ENCODE measurements around the gene OR10D3. TPM values are rescaled to one million over a fixed set of nuclear protein-coding genes. Genes with fewer than 3 reads are reported as not detected.
"Not testable (repeated sequence)": the region's sequence is repeated elsewhere in the genome, so short reads cannot be mapped to it uniquely, and the experiment has no call there.

Gene OR10D3
- total RNA-seq, 1 experiment from 2014 or later, result not detected

GRCh38 chr11:124222407-124222806, 39.3 kb downstream of the OR10D3 start (continued):
- TF ChIP-seq REST (IDR thresholded peaks at IDR 0.05; ENCODE audit: low read depth), result no peak

- H3K4me1 ChIP-seq (ENCODE audit: control insufficient read depth in 1 of 2, insufficient read depth in 2 of 2, low read length in 2 of 2); DNase-seq (ENCODE audit: low read depth, low spot score); intact Hi-C loops (cut with micrococcal nuclease); BruUV-seq (replicated peaks); H3K9me3 ChIP-seq (ENCODE audit: control insufficient read depth in 1 of 2, insufficient read depth in 1 of 2, low read depth in 1 of 2, low read length in 2 of 2); POLR2A ChIA-PET; H3K36me3 ChIP-seq (ENCODE audit: control insufficient read depth in 1 of 2, insufficient read depth in 2 of 2, low read length in 2 of 2); H3K9me2 ChIP-seq (ENCODE audit: insufficient read depth); H2AFZ ChIP-seq (ENCODE audit: low read depth, low read length, poor library complexity, severe bottlenecking); H3K79me2 ChIP-seq (ENCODE audit: insufficient read depth, low read length); H3K4me2 ChIP-seq (ENCODE audit: low read length); RAD21 ChIA-PET (ENCODE audit: low non-redundant PET in 1 of 2, low total read pairs in 2 of 2, uncharacterized antibody in 2 of 2, unreplicated experiment in 2 of 2); H4K20me1 ChIP-seq (ENCODE audit: insufficient read depth); H3K27ac ChIP-seq (ENCODE audit: low read depth, low read length); H3K4me3 ChIP-seq (replicated peaks in 1 of 2; ENCODE audit: low read depth in 1 of 2, low read length in 2 of 2); H3K9ac ChIP-seq (ENCODE audit: low read length); CTCF ChIA-PET; ATAC-seq: not testable (repeated sequence)
- peaks cover 27% of the 10 kb centered on the region for H3K27me3 ChIP-seq (ENCODE audit: insufficient read depth, low read length)
These were observed 41.7 kb downstream of the OR10D3 start for GRCh38 chr11:124224618-124225423.

GRCh38 chr11:124225471-124225870, 42.3 kb downstream of the OR10D3 start:
- no peak overlapping the region for H3K27ac ChIP-seq (ENCODE audit: low read depth, low read length)
- no peaks in the 10 kb centered on the region for H3K4me1 ChIP-seq (ENCODE audit: control insufficient read depth in 1 of 2, insufficient read depth in 2 of 2, low read length in 2 of 2)
- DNase-seq (ENCODE audit: low read depth, low spot score) (no peak), ATAC-seq (no peak)
- no peak overlapping the region for H3K4me3 ChIP-seq (replicated peaks in 1 of 2; ENCODE audit: low read depth in 1 of 2, low read length in 2 of 2)
- ChIA-PET CTCF (no interaction called here), RAD21 (ENCODE audit: low non-redundant PET in 1 of 2, low total read pairs in 2 of 2, uncharacterized antibody in 2 of 2, unreplicated experiment in 2 of 2) (no interaction called here), POLR2A (no interaction called here)
- H3K27me3 ChIP-seq (ENCODE audit: insufficient read depth, low read length), result peaks cover 26% of the 10 kb centered on the region
- TF ChIP-seq SRF (IDR thresholded peaks at IDR 0.05; ENCODE audit: low read depth) (no peak), TCF7L2 (IDR thresholded peaks at IDR 0.05; ENCODE audit: borderline replicate concordance, extremely low read depth, insufficient read depth, insufficient read length) (no peak), JUND (IDR thresholded peaks at IDR 0.05) (no peak), YY1 (IDR thresholded peaks at IDR 0.05; ENCODE audit: extremely low read depth, insufficient replicate concordance, low read depth, low read length) (no peak), EZH2phosphoT487 (IDR thresholded peaks at IDR 0.05; ENCODE audit: borderline replicate concordance) (no peak), SIN3A (IDR thresholded peaks at IDR 0.05; ENCODE audit: low read depth) (no peak)
- BruUV-seq (replicated peaks), result no TSS peak
- intact Hi-C loops (cut with micrococcal nuclease), result no loop called here
- H4K20me1 ChIP-seq (ENCODE audit: insufficient read depth), result no peaks in the 10 kb centered on the region
- no peak overlapping the region for H3K9ac ChIP-seq (ENCODE audit: low read length)
- no peaks in the 10 kb centered on the region for H3K9me3 ChIP-seq (ENCODE audit: control insufficient read depth in 1 of 2, insufficient read depth in 1 of 2, low read depth in 1 of 2, low read length in 2 of 2)
- no peak overlapping the region for H2AFZ ChIP-seq (ENCODE audit: low read depth, low read length, poor library complexity, severe bottlenecking)
- H3K79me2 ChIP-seq (ENCODE audit: insufficient read depth, low read length), result no peaks in the 10 kb centered on the region
- no peaks in the 10 kb centered on the region for H3K36me3 ChIP-seq (ENCODE audit: control insufficient read depth in 1 of 2, insufficient read depth in 2 of 2, low read length in 2 of 2)
- no peaks in the 10 kb centered on the region for H3K9me2 ChIP-seq (ENCODE audit: insufficient read depth)
- no peak overlapping the region for H3K4me2 ChIP-seq (ENCODE audit: low read length)
